K562 (cell line): ENCODE results near the gene RAB9B. TPM values are rescaled to one million over a fixed set of nuclear protein-coding genes. Genes with fewer than 3 reads are reported as not detected.

ENCODE experiments used
- ATAC-seq: fragments of 200-7000 bp; cut with Tn5 transposase; 3 replicates; pipeline ENCODE4 v1.9.1; 2020; ENCODE audit warnings: moderate library complexity
- BruUV-seq: library from RNA; stranded (reverse); fragments of 400-500 nt; replicated peaks from 2 replicates; lab custom pipeline; 2021; lab: Mats Ljungman, UMichigan
- CTCF ChIA-PET: fragments of 300-600 bp; formaldehyde crosslinking; extraction: SDS; loops from one replicate; lab custom pipeline; 2021; ENCODE audit warnings: low intra/inter-chr PET ratio; lab: Yijun Ruan, JAX
- POLR2A ChIA-PET: fragments of 300-600, 350-650 bp; sonication (Branson Sonifier 250); formaldehyde crosslinking; extraction: SDS; loops from one replicate; lab custom pipeline; 2021; ENCODE audit warnings: antibody characterized with exemption, inconsistent platforms; lab: Yijun Ruan, JAX
- DNase-seq, 4 experiments: peaks; one replicate each; pipeline versions ENCODE4 v3.0.0 to v3.0.0-alpha.2; 2011 to 2018; ENCODE audit warnings: low spot score in 3 of 4, mixed read lengths in 3 of 4; ENCODE audit errors: extremely low read depth in 1 of 4
- FAIRE-seq: peaks from 2 replicates; lab custom pipeline; 2011; peaks lifted over from hg19 to GRCh38; lab: Jason Lieb, UNC
- H2AFZ ChIP-seq: 2 replicates; pipeline ENCODE4 v1.6.0; 2011; ENCODE audit warnings: low read depth, low read length, control low read depth, inconsistent platforms
- H3K27ac ChIP-seq: fragments of 200-600 bp; 3 replicates; pipeline ENCODE4 v1.8.0; 2011; ENCODE audit warnings: low read depth, mild to moderate bottlenecking, control low read depth, inconsistent platforms, low read length, moderate library complexity, mixed read lengths; ENCODE audit errors: extremely low read depth
- H3K27me3 ChIP-seq, 2 experiments: fragments of 300-600 bp in 1 of 2; 2 replicates in 1 of 2; 3 replicates in 1 of 2; pipeline versions ENCODE4 v1.6.0 to v1.8.0; 2011; ENCODE audit warnings: inconsistent platforms in 2 of 2, low read length in 2 of 2, mild to moderate bottlenecking in 1 of 2, mixed read lengths in 1 of 2, moderate library complexity in 1 of 2; ENCODE audit not compliant: control insufficient read depth in 2 of 2, insufficient read depth in 2 of 2
- H3K36me3 ChIP-seq: fragments of 300-600 bp; 3 replicates; pipeline ENCODE4 v1.8.0; 2011; ENCODE audit warnings: mild to moderate bottlenecking, low read length, inconsistent platforms; ENCODE audit not compliant: control insufficient read depth, insufficient read depth
- H3K4me1 ChIP-seq, 2 experiments: fragments of 200-600 bp in 1 of 2; replicated peaks in 1 of 2; 2 replicates in 1 of 2; 3 replicates in 1 of 2; pipeline versions ENCODE4 v1.5.1 to v1.8.0; 2011; ENCODE audit warnings: inconsistent platforms in 2 of 2, low read length in 2 of 2, mild to moderate bottlenecking in 1 of 2, mixed read lengths in 1 of 2, moderate library complexity in 1 of 2; ENCODE audit not compliant: control insufficient read depth in 2 of 2, insufficient read depth in 2 of 2
- H3K4me2 ChIP-seq: 2 replicates; pipeline ENCODE4 v1.6.1; 2011; ENCODE audit warnings: low read length, control low read depth, inconsistent platforms, mixed read lengths; ENCODE audit not compliant: insufficient read depth
- H3K4me3 ChIP-seq: fragments of 200-600 bp; sonication (generic), shearing (Covaris generic); 2 replicates; pipeline ENCODE4 v1.5.1; 2016; ENCODE audit warnings: control low read depth, inconsistent platforms
- H3K79me2 ChIP-seq: fragments of 200-600 bp; 3 replicates; pipeline ENCODE4 v1.8.0; 2011; ENCODE audit warnings: low read length, inconsistent platforms; ENCODE audit not compliant: control insufficient read depth, insufficient read depth
- H3K9ac ChIP-seq, 2 experiments: 2 replicates each; pipeline versions ENCODE4 v1.6.0 to v1.6.1; 2011; ENCODE audit warnings: low read depth in 2 of 2, low read length in 2 of 2, control low read depth in 1 of 2, inconsistent platforms in 1 of 2, mild to moderate bottlenecking in 1 of 2, mixed read lengths in 1 of 2; ENCODE audit not compliant: insufficient read depth in 1 of 2
- H3K9me1 ChIP-seq: one replicate; pipeline ENCODE4 v1.6.0; 2011; ENCODE audit warnings: inconsistent platforms, mild to moderate bottlenecking, low read length, moderate library complexity; ENCODE audit not compliant: control insufficient read depth, insufficient read depth
- H3K9me3 ChIP-seq: replicated peaks from 2 replicates; pipeline ENCODE4 v1.5.1; 2011; ENCODE audit warnings: low read depth, low read length, inconsistent platforms; ENCODE audit not compliant: control insufficient read depth, insufficient read depth
- H4K20me1 ChIP-seq: replicated peaks from 2 replicates; pipeline ENCODE4 v1.6.1; 2011; ENCODE audit warnings: low read length, inconsistent platforms, mixed read lengths; ENCODE audit not compliant: control insufficient read depth, insufficient read depth
- ADNP ChIP-seq: fragments of 200-800 bp; sonication (Bioruptor generic); IDR thresholded peaks from 2 replicates; pipeline ENCODE4 v1.6.1; 2016; ENCODE audit warnings: missing genetic modification characterization, missing compliant biosample characterization
- MCM3 ChIP-seq: fragments of 450-650 bp; IDR thresholded peaks from 2 replicates; pipeline ENCODE4 v1.6.1; 2016
- MTA2 ChIP-seq: fragments of 450-650 bp; IDR thresholded peaks from 2 replicates; pipeline ENCODE4 v1.6.1; 2016; ENCODE audit warnings: low read depth
- MTA3 ChIP-seq: fragments of 450-650 bp; formaldehyde crosslinking; IDR thresholded peaks from 2 replicates; pipeline ENCODE4 v1.6.1; 2017; ENCODE audit warnings: mild to moderate bottlenecking, borderline replicate concordance
- MYBL2 ChIP-seq, 2 experiments: fragments of 450-650 bp in 1 of 2; sonication (generic) in 1 of 2; formaldehyde crosslinking in 1 of 2; IDR thresholded peaks; 2 replicates each; pipeline versions ENCODE4 v1.6.1 to v1.8.1; 2017 to 2022; ENCODE audit warnings: borderline replicate concordance in 1 of 2, inconsistent platforms in 1 of 2, low read depth in 1 of 2, mild to moderate bottlenecking in 1 of 2, missing genetic modification reagents in 1 of 2, moderate library complexity in 1 of 2
- OTX1 ChIP-seq: fragments of 450-650 bp; formaldehyde crosslinking; IDR thresholded peaks from 2 replicates; pipeline ENCODE4 v1.4.0; 2022; ENCODE audit warnings: mild to moderate bottlenecking
- PHB ChIP-seq: fragments of 250-450 bp; sonication (Bioruptor Pico); IDR thresholded peaks from 2 replicates; pipeline ENCODE4 v1.5.0; 2021
- POLR2AphosphoS2 ChIP-seq: IDR thresholded peaks from 2 replicates; pipeline ENCODE4 v1.6.1; 2012; ENCODE audit warnings: low read length, improper control_type of control experiment
- PREB ChIP-seq: sonication (generic); formaldehyde crosslinking; IDR thresholded peaks from 2 replicates; pipeline ENCODE4 v1.8.1; 2023; ENCODE audit warnings: mild to moderate bottlenecking, missing genetic modification reagents
- SMAD2 ChIP-seq: fragments of 150-350 bp; IDR thresholded peaks from 2 replicates; pipeline ENCODE4 v1.6.1; 2014; ENCODE audit warnings: low read depth, mild to moderate bottlenecking, low read length
- SMAD4 ChIP-seq: fragments of 250-450 bp; sonication (Bioruptor Pico); conservative IDR thresholded peaks from 2 replicates; pipeline ENCODE4 v1.8.0; 2021; ENCODE audit warnings: inconsistent platforms, mild to moderate bottlenecking, moderate library complexity
- ZBED1 ChIP-seq: IDR thresholded peaks from 2 replicates; pipeline ENCODE4 v1.6.1; 2014
- ZBTB1 ChIP-seq: sonication (generic); formaldehyde crosslinking; IDR thresholded peaks from 2 replicates; pipeline ENCODE4 v1.8.1; 2023; ENCODE audit warnings: missing genetic modification reagents, low read depth, mild to moderate bottlenecking, borderline replicate concordance
- ZNF77 ChIP-seq: fragments of 250-450 bp; sonication (Bioruptor Pico); IDR thresholded peaks from 2 replicates; pipeline ENCODE4 v1.5.0; 2020
- ZNF780A ChIP-seq: fragments of 250-450 bp; sonication (Bioruptor Pico); IDR thresholded peaks from 2 replicates; pipeline ENCODE4 v1.5.0; 2021; ENCODE audit warnings: mild to moderate bottlenecking
- WGBS: fragments of 100-300 bp; shearing (Covaris generic); methylation state at CpG from one replicate; pipeline ENCODE4 v1.1.6; 2016; ENCODE audit warnings: low coverage, mixed read lengths; ENCODE audit not compliant: insufficient coverage; ENCODE audit errors: missing lambda C conversion rate; 5-methylcytosine and 5-hydroxymethylcytosine counted together
- in situ Hi-C: fragments of 300-500 bp; cut with MboI; formaldehyde crosslinking; loops from 4 replicates; pipeline ENCODE4 v1.15.0; 2018; ENCODE audit warnings: inconsistent platforms, mixed read lengths
- intact Hi-C: fragments of 100-400 bp; cut with micrococcal nuclease; formaldehyde crosslinking; loops from 2 replicates; pipeline ENCODE4 v1.14.2; 2022
- polyA plus RNA-seq, 8 experiments: library from polyadenylated mRNA; depleted of rRNA in 4 of 8; stranded (reverse) in 5 of 8; unstranded in 3 of 8; fragments of >200 nt; fragmentation: Nextera tagmentation in 2 of 8; fragmentation: Illumina TruSeq in 1 of 8; extraction: Ambion mirVana in 2 of 8; extraction: Trizol in 1 of 8; gene quantifications; 2 replicates each; pipeline versions ENCODE4 v1.2.1 to v1.2.3, GENCODE V29; 2011 to 2014; ENCODE audit warnings: inconsistent platforms in 1 of 8, missing spikeins in 1 of 8
- total RNA-seq, 7 experiments: library from RNA; depleted of rRNA in 6 of 7; stranded (reverse); fragments of >200 nt in 6 of 7; fragmentation: Illumina TruSeq in 2 of 7; extraction: Trizol in 2 of 7; gene quantifications; 2 replicates each; pipeline versions ENCODE4 v1.2.1 to v1.2.3, GENCODE V29; 2011 to 2021; ENCODE audit warnings: low replicate concordance in 1 of 7
- TF ChIP-seq, protein P1 (sequence below): fragments of 450-650 bp; IDR thresholded peaks from 2 replicates; pipeline ENCODE4 v1.6.1; 2016; ENCODE audit warnings: mild to moderate bottlenecking
- TF ChIP-seq, protein P2 (sequence below): fragments of 450-650 bp; IDR thresholded peaks from 2 replicates; pipeline ENCODE4 v1.6.1; 2016; ENCODE audit warnings: antibody characterized with exemption

RAB9B gene
- total and polyA plus RNA-seq, 9 of the 15 experiments (the other 6 are each of a cell fraction or from before 2014, with no cell fraction given): 0.03 to 0.05 (median 0.04) TPM; not detected in 6

- Histone ChIP-seq H3K9me3 (no peaks in the 10 kb centered on the region), H3K36me3 (no peaks in the 10 kb centered on the region), H4K20me1 (no peaks in the 10 kb centered on the region), H3K4me2 (no peak overlapping the region), H3K27me3 (peaks cover 0 to 12% of the 10 kb centered on the region in 2 experiments; a peak in 2 of 5 replicates), H3K4me1 (no peaks in the 10 kb centered on the region), H3K79me2 (no peaks in the 10 kb centered on the region), H3K9ac (no peak overlapping the region), H3K27ac (no peak overlapping the region), H3K4me3 (no peak overlapping the region), H2AFZ (no peak overlapping the region)
- no peak for FAIRE-seq
- ChIA-PET CTCF (no interaction called here), POLR2A (interaction anchor here (0.7 kb wide), 1 partner anchor 11 kb away, joined by 3 read pairs; no protein-coding TSS in a partner anchor)
- no peak for ATAC-seq
- WGBS: 0% methylated on average over 1 of the region's 2 CpGs
- no TSS peak for BruUV-seq
- in situ Hi-C loops: no loop called here
- intact Hi-C loops: no loop called here
- TF ChIP-seq OTX1 (CRISPR knock-in tag) (no peak), SMAD4 (no peak), MYBL2 (IDR thresholded peaks at IDR 0.05; ENCODE audit: low read depth) (no peak), MYBL2 (CRISPR knock-in tag; IDR thresholded peaks at IDR 0.05; ENCODE audit: borderline replicate concordance) (no peak), ZNF77 (CRISPR knock-in tag) (no peak), MTA3 (no peak), ZNF780A (CRISPR knock-in tag) (no peak), ZBTB1 (no peak), MTA2 (no peak), PREB (CRISPR knock-in tag) (no peak), PHB (CRISPR knock-in tag) (no peak), SMAD2 (no peak), POLR2AphosphoS2 (no peak), MCM3 (no peak), ADNP (tag) (no peak), ZBED1 (no peak)
- TF ChIP-seq, protein P1, sequence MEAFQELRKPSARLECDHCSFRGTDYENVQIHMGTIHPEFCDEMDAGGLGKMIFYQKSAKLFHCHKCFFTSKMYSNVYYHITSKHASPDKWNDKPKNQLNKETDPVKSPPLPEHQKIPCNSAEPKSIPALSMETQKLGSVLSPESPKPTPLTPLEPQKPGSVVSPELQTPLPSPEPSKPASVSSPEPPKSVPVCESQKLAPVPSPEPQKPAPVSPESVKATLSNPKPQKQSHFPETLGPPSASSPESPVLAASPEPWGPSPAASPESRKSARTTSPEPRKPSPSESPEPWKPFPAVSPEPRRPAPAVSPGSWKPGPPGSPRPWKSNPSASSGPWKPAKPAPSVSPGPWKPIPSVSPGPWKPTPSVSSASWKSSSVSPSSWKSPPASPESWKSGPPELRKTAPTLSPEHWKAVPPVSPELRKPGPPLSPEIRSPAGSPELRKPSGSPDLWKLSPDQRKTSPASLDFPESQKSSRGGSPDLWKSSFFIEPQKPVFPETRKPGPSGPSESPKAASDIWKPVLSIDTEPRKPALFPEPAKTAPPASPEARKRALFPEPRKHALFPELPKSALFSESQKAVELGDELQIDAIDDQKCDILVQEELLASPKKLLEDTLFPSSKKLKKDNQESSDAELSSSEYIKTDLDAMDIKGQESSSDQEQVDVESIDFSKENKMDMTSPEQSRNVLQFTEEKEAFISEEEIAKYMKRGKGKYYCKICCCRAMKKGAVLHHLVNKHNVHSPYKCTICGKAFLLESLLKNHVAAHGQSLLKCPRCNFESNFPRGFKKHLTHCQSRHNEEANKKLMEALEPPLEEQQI: no peak
- TF ChIP-seq, protein P2, sequence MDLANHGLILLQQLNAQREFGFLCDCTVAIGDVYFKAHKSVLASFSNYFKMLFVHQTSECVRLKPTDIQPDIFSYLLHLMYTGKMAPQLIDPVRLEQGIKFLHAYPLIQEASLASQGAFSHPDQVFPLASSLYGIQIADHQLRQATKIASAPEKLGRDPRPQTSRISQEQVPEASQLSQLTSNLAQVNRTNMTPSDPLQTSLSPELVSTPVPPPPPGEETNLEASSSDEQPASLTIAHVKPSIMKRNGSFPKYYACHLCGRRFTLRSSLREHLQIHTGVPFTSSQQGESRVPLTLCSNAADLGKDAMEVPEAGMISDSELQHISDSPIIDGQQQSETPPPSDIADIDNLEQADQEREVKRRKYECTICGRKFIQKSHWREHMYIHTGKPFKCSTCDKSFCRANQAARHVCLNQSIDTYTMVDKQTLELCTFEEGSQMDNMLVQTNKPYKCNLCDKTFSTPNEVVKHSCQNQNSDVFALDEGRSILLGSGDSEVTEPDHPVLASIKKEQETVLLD: no peak
- TF ChIP-seq, all 486 proteins: peak for 0
- no peaks in the 10 kb centered on the region for H3K9me1 ChIP-seq
- DNase-seq: no peak
Measured at GRCh38 chrX:103783971-103784370, 48.1 kb downstream of the RAB9B start.
